ENCODE data around the gene MPRIP.

Gene MPRIP

DNA sequence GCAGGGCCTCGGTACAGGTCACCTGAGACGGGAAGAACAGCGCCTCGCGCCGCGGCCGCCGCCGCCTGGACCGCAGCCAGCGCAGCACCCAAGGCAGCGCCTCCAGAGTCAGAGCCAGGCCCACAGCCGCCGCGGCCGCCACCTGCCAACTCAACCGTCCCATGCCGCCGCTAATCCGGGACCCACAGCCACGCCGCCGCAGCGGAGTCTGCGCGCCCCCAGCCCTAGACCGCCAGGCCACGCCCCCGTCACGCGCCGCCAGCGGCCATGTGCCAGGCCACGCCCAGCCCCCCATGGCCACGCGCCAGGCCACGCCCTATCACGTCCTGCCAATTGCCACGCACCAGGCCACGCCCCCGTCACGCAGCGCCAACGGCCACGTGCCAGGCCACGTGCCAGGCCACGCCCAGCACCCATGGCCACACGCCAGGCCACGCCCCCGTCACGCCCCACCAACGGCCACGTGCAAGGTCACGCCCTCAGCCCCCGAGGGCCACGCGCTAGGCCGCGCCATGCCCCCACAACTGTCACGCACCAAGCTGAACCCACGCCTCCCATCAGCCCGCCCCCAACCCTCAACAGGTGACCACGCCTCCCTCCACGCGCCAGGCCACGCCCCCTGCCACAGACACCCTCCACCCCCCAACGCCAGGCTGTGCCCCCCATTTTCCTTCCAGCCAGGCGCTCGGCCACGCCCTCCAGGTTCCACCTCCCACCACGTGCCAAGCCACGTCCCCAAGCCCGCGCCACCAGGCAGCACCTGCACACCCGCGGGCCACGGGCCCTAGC lies 164.1 kb downstream of the MPRIP start, which contains the start of gene PLD6:
Gene PLD6, minus strand, starts transcription at position 210 of the 789 bp plus-strand sequence. Its CDS starts 47 bp downstream, at position 163.
- peak; percentile 53 for ATAC-seq
- TF ChIP-seq, protein P1, sequence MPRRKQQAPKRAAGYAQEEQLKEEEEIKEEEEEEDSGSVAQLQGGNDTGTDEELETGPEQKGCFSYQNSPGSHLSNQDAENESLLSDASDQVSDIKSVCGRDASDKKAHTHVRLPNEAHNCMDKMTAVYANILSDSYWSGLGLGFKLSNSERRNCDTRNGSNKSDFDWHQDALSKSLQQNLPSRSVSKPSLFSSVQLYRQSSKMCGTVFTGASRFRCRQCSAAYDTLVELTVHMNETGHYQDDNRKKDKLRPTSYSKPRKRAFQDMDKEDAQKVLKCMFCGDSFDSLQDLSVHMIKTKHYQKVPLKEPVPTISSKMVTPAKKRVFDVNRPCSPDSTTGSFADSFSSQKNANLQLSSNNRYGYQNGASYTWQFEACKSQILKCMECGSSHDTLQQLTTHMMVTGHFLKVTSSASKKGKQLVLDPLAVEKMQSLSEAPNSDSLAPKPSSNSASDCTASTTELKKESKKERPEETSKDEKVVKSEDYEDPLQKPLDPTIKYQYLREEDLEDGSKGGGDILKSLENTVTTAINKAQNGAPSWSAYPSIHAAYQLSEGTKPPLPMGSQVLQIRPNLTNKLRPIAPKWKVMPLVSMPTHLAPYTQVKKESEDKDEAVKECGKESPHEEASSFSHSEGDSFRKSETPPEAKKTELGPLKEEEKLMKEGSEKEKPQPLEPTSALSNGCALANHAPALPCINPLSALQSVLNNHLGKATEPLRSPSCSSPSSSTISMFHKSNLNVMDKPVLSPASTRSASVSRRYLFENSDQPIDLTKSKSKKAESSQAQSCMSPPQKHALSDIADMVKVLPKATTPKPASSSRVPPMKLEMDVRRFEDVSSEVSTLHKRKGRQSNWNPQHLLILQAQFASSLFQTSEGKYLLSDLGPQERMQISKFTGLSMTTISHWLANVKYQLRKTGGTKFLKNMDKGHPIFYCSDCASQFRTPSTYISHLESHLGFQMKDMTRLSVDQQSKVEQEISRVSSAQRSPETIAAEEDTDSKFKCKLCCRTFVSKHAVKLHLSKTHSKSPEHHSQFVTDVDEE (CRISPR knock-in tag; IDR thresholded peaks at IDR 0.05): no peak
- TF ChIP-seq ARNTL (CRISPR knock-in tag; IDR thresholded peaks at IDR 0.05; ENCODE audit: borderline replicate concordance, low read depth) (peak; percentile 99), OSR1 (CRISPR knock-in tag; IDR thresholded peaks at IDR 0.05) (no peak), ZNF8 (CRISPR knock-in tag; IDR thresholded peaks at IDR 0.05) (no peak), TOX (CRISPR knock-in tag; IDR thresholded peaks at IDR 0.05; ENCODE audit: borderline replicate concordance) (no peak)

GRCh38 chr17:17206913-17207335 lies 164.7 kb downstream of the MPRIP start:
- TF ChIP-seq GLIS3 (CRISPR knock-in tag; IDR thresholded peaks at IDR 0.05): no peak
- TF ChIP-seq TCF4 (CRISPR knock-in tag; IDR thresholded peaks at IDR 0.05; ENCODE audit: borderline replicate concordance): no peak
- TF ChIP-seq OSR1 (CRISPR knock-in tag; IDR thresholded peaks at IDR 0.05): no peak

GRCh38 chr17:17207998-17208397 lies 165.7 kb downstream of the MPRIP start:
- no peak for ATAC-seq
- no peak for TF ChIP-seq TOX (CRISPR knock-in tag; IDR thresholded peaks at IDR 0.05; ENCODE audit: borderline replicate concordance)
- no peak for TF ChIP-seq CREB5 (CRISPR knock-in tag; IDR thresholded peaks at IDR 0.05; ENCODE audit: low read depth)
- no peak for TF ChIP-seq RARB (CRISPR knock-in tag; IDR thresholded peaks at IDR 0.05)
- TF ChIP-seq ARNTL (CRISPR knock-in tag; IDR thresholded peaks at IDR 0.05; ENCODE audit: borderline replicate concordance, low read depth): no peak

More at GRCh38 chr17:17206913-17207335, 164.7 kb downstream of the MPRIP start:
- ATAC-seq: peak; percentile 3; the same call in 2 of the 3 replicates

- TF ChIP-seq, protein P1 (CRISPR knock-in tag; IDR thresholded peaks at IDR 0.05): no peak
- TF ChIP-seq BACH2 (CRISPR knock-in tag; IDR thresholded peaks at IDR 0.05; ENCODE audit: borderline replicate concordance) (no peak), ZC3H10 (CRISPR knock-in tag; IDR thresholded peaks at IDR 0.05) (no peak), TCF4 (CRISPR knock-in tag; IDR thresholded peaks at IDR 0.05; ENCODE audit: borderline replicate concordance) (no peak), ZNF8 (CRISPR knock-in tag; IDR thresholded peaks at IDR 0.05) (no peak), POU6F1 (CRISPR knock-in tag; IDR thresholded peaks at IDR 0.05; ENCODE audit: borderline replicate concordance, low read depth) (no peak), ZNF565 (CRISPR knock-in tag; conservative IDR thresholded peaks at IDR 0.05; ENCODE audit: low read depth) (no peak), ZFP3 (CRISPR knock-in tag; IDR thresholded peaks at IDR 0.05) (no peak), RARB (CRISPR knock-in tag; IDR thresholded peaks at IDR 0.05) (no peak), OSR1 (CRISPR knock-in tag; IDR thresholded peaks at IDR 0.05) (no peak), ZFP30 (CRISPR knock-in tag; IDR thresholded peaks at IDR 0.05) (no peak), ESRRG (CRISPR knock-in tag; IDR thresholded peaks at IDR 0.05) (no peak), ARNTL (CRISPR knock-in tag; IDR thresholded peaks at IDR 0.05; ENCODE audit: borderline replicate concordance, low read depth) (no peak), CSDC2 (CRISPR knock-in tag; IDR thresholded peaks at IDR 0.05) (no peak), ISL1 (CRISPR knock-in tag; IDR thresholded peaks at IDR 0.05) (no peak), TOX (CRISPR knock-in tag; IDR thresholded peaks at IDR 0.05; ENCODE audit: borderline replicate concordance) (no peak), GLIS3 (CRISPR knock-in tag; IDR thresholded peaks at IDR 0.05) (no peak), CREB5 (CRISPR knock-in tag; IDR thresholded peaks at IDR 0.05; ENCODE audit: low read depth) (no peak), PPARA (CRISPR knock-in tag; IDR thresholded peaks at IDR 0.05; ENCODE audit: borderline replicate concordance) (no peak)
- TF ChIP-seq, protein P2, sequence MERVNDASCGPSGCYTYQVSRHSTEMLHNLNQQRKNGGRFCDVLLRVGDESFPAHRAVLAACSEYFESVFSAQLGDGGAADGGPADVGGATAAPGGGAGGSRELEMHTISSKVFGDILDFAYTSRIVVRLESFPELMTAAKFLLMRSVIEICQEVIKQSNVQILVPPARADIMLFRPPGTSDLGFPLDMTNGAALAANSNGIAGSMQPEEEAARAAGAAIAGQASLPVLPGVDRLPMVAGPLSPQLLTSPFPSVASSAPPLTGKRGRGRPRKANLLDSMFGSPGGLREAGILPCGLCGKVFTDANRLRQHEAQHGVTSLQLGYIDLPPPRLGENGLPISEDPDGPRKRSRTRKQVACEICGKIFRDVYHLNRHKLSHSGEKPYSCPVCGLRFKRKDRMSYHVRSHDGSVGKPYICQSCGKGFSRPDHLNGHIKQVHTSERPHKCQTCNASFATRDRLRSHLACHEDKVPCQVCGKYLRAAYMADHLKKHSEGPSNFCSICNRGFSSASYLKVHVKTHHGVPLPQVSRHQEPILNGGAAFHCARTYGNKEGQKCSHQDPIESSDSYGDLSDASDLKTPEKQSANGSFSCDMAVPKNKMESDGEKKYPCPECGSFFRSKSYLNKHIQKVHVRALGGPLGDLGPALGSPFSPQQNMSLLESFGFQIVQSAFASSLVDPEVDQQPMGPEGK (CRISPR knock-in tag; IDR thresholded peaks at IDR 0.05; ENCODE audit: borderline replicate concordance): no peak
- no peak for ATAC-seq
These were observed 171.5 kb downstream of the MPRIP start for GRCh38 chr17:17213775-17214174.

All from SK-N-SH treated with all-trans-retinoic acid at 6 μM for 48 hours (cell line).